HCT116 (cell line): Measurements from ENCODE around the gene MFSD6L. TPM values are rescaled to one million over a fixed set of nuclear protein-coding genes. Genes with fewer than 3 reads are reported as not detected.

Experiments
- ATAC-seq: fragments of 200-7000 bp; cut with Tn5 transposase; 2 replicates; pipeline ENCODE4 v1.9.1; 2020; ENCODE audit warnings: mild to moderate bottlenecking, moderate library complexity
- BruUV-seq: library from RNA; stranded (reverse); fragments of 400-500 nt; replicated peaks from 2 replicates; lab custom pipeline; 2021; lab: Mats Ljungman, UMichigan
- CTCF ChIA-PET: fragments of 300-600 bp; sonication (Branson Sonifier 250); formaldehyde crosslinking; loops from one replicate; lab custom pipeline; 2021; ENCODE audit warnings: antibody characterized with exemption; lab: Charles Lee
- POLR2A ChIA-PET: fragments of 300-600, 350-600 bp; sonication (Branson Sonifier 250); formaldehyde crosslinking; loops from one replicate; lab custom pipeline; 2021; ENCODE audit warnings: antibody characterized with exemption; lab: Charles Lee
- RAD21 ChIA-PET, 2 experiments: fragments of 300-600 bp; sonication (Branson Sonifier 250); formaldehyde crosslinking; loops; one replicate each; lab custom pipeline; 2023; ENCODE audit warnings: low total read pairs in 2 of 2; ENCODE audit not compliant: uncharacterized antibody in 2 of 2, unreplicated experiment in 2 of 2, low non-redundant PET in 1 of 2; lab: Charles Lee
- DNase-seq: peaks from one replicate; pipeline ENCODE4 v3.0.0-alpha.2; 2010; ENCODE audit warnings: low read depth, low spot score
- H2AFZ ChIP-seq: fragments of 200-600 bp; shearing (Covaris generic), sonication (generic); 2 replicates; pipeline ENCODE4 v1.6.1; 2017; ENCODE audit warnings: low read depth, mixed run types, mixed read lengths, antibody characterized with exemption, low read length; ENCODE audit not compliant: poor library complexity, severe bottlenecking
- H3K27ac ChIP-seq: 2 replicates; pipeline ENCODE4 v1.5.1; 2012; ENCODE audit warnings: low read depth, low read length
- H3K27me3 ChIP-seq: fragments of 200-600 bp; sonication (generic); 2 replicates; pipeline ENCODE4 v1.6.1; 2016; ENCODE audit warnings: mixed run types, low read length, mixed read lengths; ENCODE audit not compliant: insufficient read depth
- H3K36me3 ChIP-seq, 2 experiments: fragments of 200-500 bp in 1 of 2; fragments of 200-600 bp in 1 of 2; sonication (Bioruptor generic) in 1 of 2; sonication (generic) in 1 of 2; 2 replicates each; pipeline versions ENCODE4 v1.5.1 to v1.6.1; 2014 to 2016; ENCODE audit warnings: low read length in 2 of 2, inconsistent platforms in 1 of 2, mixed read lengths in 1 of 2, mixed run types in 1 of 2; ENCODE audit not compliant: insufficient read depth in 2 of 2, control insufficient read depth in 1 of 2
- H3K4me1 ChIP-seq, 2 experiments: fragments of 200-600 bp in 1 of 2; sonication (generic) in 1 of 2; 2 replicates each; pipeline versions ENCODE4 v1.5.1 to v1.6.1; 2012 to 2017; ENCODE audit warnings: low read length in 2 of 2, inconsistent platforms in 1 of 2, mild to moderate bottlenecking in 1 of 2, mixed read lengths in 1 of 2, mixed run types in 1 of 2, moderate library complexity in 1 of 2; ENCODE audit not compliant: insufficient read depth in 2 of 2, control insufficient read depth in 1 of 2
- H3K4me2 ChIP-seq: fragments of 200-600 bp; sonication (generic); 2 replicates; pipeline ENCODE4 v1.6.1; 2017; ENCODE audit warnings: mixed run types, low read length, mixed read lengths
- H3K4me3 ChIP-seq, 2 experiments: fragments of 200-600 bp in 1 of 2; sonication (generic) in 1 of 2; replicated peaks in 1 of 2; 2 replicates each; pipeline ENCODE4 v1.5.1; 2011 to 2016; ENCODE audit warnings: low read length in 2 of 2, control low read depth in 1 of 2, low read depth in 1 of 2, mild to moderate bottlenecking in 1 of 2, mixed read lengths in 1 of 2, mixed run types in 1 of 2
- H3K79me2 ChIP-seq: fragments of 200-600 bp; sonication (generic); 2 replicates; pipeline ENCODE4 v1.6.1; 2017; ENCODE audit warnings: mild to moderate bottlenecking, mixed run types, low read length, moderate library complexity, mixed read lengths; ENCODE audit not compliant: insufficient read depth
- H3K9ac ChIP-seq: fragments of 200-600 bp; sonication (generic); 2 replicates; pipeline ENCODE4 v1.6.1; 2016; ENCODE audit warnings: low read length, mixed read lengths
- H3K9me2 ChIP-seq: fragments of 200-600 bp; sonication (generic), shearing (Covaris generic); 2 replicates; pipeline ENCODE4 v1.6.1; 2017; ENCODE audit warnings: mixed run types, mild to moderate bottlenecking, moderate library complexity; ENCODE audit not compliant: insufficient read depth
- H3K9me3 ChIP-seq, 2 experiments: fragments of 200-500 bp in 1 of 2; fragments of 200-600 bp in 1 of 2; sonication (Bioruptor generic) in 1 of 2; sonication (generic) in 1 of 2; 2 replicates each; pipeline ENCODE4 v1.6.1; 2014 to 2017; ENCODE audit warnings: low read length in 2 of 2, mixed read lengths in 2 of 2, inconsistent platforms in 1 of 2, low read depth in 1 of 2, mild to moderate bottlenecking in 1 of 2, mixed run types in 1 of 2, moderate library complexity in 1 of 2; ENCODE audit not compliant: control insufficient read depth in 1 of 2, insufficient read depth in 1 of 2
- H4K20me1 ChIP-seq: fragments of 200-600 bp; sonication (generic), shearing (Covaris generic); 2 replicates; pipeline ENCODE4 v1.6.1; 2017; ENCODE audit warnings: mixed run types, mild to moderate bottlenecking, moderate library complexity; ENCODE audit not compliant: insufficient read depth
- CBX3 ChIP-seq: IDR thresholded peaks from 2 replicates; pipeline ENCODE4 v1.6.1; 2012; ENCODE audit warnings: low read depth
- CEBPB ChIP-seq: IDR thresholded peaks from 2 replicates; pipeline ENCODE4 v1.6.1; 2012; ENCODE audit warnings: low read depth
- EGR1 ChIP-seq: IDR thresholded peaks from 2 replicates; pipeline ENCODE4 v1.6.1; 2012; ENCODE audit warnings: low read depth
- ELF1 ChIP-seq: IDR thresholded peaks from 2 replicates; pipeline ENCODE4 v1.6.1; 2012; ENCODE audit warnings: low read depth, borderline replicate concordance
- EZH2phosphoT487 ChIP-seq: fragments of 200-600 bp; IDR thresholded peaks from 2 replicates; pipeline ENCODE4 v1.6.1; 2018; ENCODE audit warnings: antibody characterized with exemption, borderline replicate concordance
- JUND ChIP-seq: IDR thresholded peaks from 2 replicates; pipeline ENCODE4 v1.6.1; 2012
- POLR2A ChIP-seq: IDR thresholded peaks from 2 replicates; pipeline ENCODE4 v1.7.0; 2011; ENCODE audit warnings: borderline replicate concordance; ENCODE audit not compliant: insufficient read depth, insufficient read length; ENCODE audit errors: extremely low read depth
- POLR2AphosphoS5 ChIP-seq: IDR thresholded peaks from 2 replicates; pipeline ENCODE4 v1.6.1; 2011; ENCODE audit warnings: mild to moderate bottlenecking, low read depth, low read length, moderate library complexity
- ZNF274 ChIP-seq: fragments of 200-500 bp; sonication (Bioruptor generic); IDR thresholded peaks from 2 replicates; pipeline ENCODE4 v1.6.1; 2014; ENCODE audit warnings: mild to moderate bottlenecking, low read depth, low read length, inconsistent platforms
- intact Hi-C: fragments of 100-400 bp; cut with micrococcal nuclease; formaldehyde crosslinking; loops from 2 replicates; pipeline ENCODE4 v1.10.0; 2022
- total RNA-seq: library from RNA; stranded (reverse); gene quantifications from one replicate; pipeline ENCODE4 v1.2.1, GENCODE V29; 2021; ENCODE audit not compliant: unreplicated experiment
- TF ChIP-seq, protein P1 (sequence below): IDR thresholded peaks from 2 replicates; pipeline ENCODE4 v1.6.1; 2012; ENCODE audit warnings: low read depth
- TF ChIP-seq, protein P2 (sequence below): IDR thresholded peaks from 2 replicates; pipeline ENCODE4 v1.6.1; 2012
- TF ChIP-seq, protein P3 (sequence below), 3 experiments: fragments of 200-600 bp in 1 of 3; sonication (generic) in 1 of 3; IDR thresholded peaks in 2 of 3; conservative IDR thresholded peaks in 1 of 3; 2 replicates each; pipeline ENCODE4 v1.5.1; 2012 to 2017; ENCODE audit warnings: low read depth in 2 of 3, low read length in 2 of 3, antibody characterized with exemption in 1 of 3, borderline replicate concordance in 1 of 3, control low read depth in 1 of 3, mild to moderate bottlenecking in 1 of 3, mixed read lengths in 1 of 3, mixed run types in 1 of 3, moderate library complexity in 1 of 3; ENCODE audit not compliant: insufficient read depth in 1 of 3

The MFSD6L gene
- total RNA-seq, 1 experiment from 2014 or later: not detected

DNA sequence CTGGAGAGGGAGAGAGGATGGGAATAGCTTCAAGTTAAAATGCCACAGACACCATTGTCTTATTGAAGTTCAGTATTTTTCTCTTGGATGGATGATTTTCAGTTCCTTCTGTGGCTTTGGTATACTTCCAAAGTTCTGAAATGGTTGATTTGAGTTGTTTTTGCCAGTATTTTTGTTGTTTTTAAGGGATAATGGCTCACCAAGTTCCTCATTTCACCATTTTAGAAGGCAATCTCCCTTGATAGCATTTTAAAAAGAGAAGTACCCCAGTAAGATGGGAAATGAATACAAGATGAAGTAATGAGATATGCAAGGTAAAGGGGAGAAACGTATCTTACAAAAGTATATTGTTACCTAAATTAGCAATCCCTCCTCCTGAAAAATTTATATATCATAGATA, 22.3 kb downstream of the MFSD6L start:
- Histone ChIP-seq H3K27me3 (no peaks in the 10 kb centered on the region), H3K79me2 (no peaks in the 10 kb centered on the region), H3K9me3 (no peaks in the 10 kb centered on the region), H3K27ac (no peak overlapping the region), H2AFZ (no peak overlapping the region), H3K9me2 (no peaks in the 10 kb centered on the region), H3K4me2 (no peak overlapping the region), H3K9ac (no peak overlapping the region), H4K20me1 (no peaks in the 10 kb centered on the region), H3K36me3 (no peaks in the 10 kb centered on the region), H3K4me3 (no peak overlapping the region), H3K4me1 (no peaks in the 10 kb centered on the region)
- ChIA-PET POLR2A (no interaction called here), CTCF (interaction anchor here (1.2 to 2.4 kb wide), 2 partner anchors 9 to 367 kb away, joined by 3 to 14 read pairs; no protein-coding TSS in a partner anchor), RAD21 (interaction anchor here in 1 of 2 experiments (0.6 kb wide), 1 partner anchor 83 kb away, joined by 4 read pairs; no protein-coding TSS in a partner anchor)
- ATAC-seq (no peak), DNase-seq (no peak)
- no peak for TF ChIP-seq ELF1
- TF ChIP-seq ZNF274: no peak
- TF ChIP-seq, protein P1, sequence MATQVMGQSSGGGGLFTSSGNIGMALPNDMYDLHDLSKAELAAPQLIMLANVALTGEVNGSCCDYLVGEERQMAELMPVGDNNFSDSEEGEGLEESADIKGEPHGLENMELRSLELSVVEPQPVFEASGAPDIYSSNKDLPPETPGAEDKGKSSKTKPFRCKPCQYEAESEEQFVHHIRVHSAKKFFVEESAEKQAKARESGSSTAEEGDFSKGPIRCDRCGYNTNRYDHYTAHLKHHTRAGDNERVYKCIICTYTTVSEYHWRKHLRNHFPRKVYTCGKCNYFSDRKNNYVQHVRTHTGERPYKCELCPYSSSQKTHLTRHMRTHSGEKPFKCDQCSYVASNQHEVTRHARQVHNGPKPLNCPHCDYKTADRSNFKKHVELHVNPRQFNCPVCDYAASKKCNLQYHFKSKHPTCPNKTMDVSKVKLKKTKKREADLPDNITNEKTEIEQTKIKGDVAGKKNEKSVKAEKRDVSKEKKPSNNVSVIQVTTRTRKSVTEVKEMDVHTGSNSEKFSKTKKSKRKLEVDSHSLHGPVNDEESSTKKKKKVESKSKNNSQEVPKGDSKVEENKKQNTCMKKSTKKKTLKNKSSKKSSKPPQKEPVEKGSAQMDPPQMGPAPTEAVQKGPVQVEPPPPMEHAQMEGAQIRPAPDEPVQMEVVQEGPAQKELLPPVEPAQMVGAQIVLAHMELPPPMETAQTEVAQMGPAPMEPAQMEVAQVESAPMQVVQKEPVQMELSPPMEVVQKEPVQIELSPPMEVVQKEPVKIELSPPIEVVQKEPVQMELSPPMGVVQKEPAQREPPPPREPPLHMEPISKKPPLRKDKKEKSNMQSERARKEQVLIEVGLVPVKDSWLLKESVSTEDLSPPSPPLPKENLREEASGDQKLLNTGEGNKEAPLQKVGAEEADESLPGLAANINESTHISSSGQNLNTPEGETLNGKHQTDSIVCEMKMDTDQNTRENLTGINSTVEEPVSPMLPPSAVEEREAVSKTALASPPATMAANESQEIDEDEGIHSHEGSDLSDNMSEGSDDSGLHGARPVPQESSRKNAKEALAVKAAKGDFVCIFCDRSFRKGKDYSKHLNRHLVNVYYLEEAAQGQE: no peak
- no peak for TF ChIP-seq POLR2A
- TF ChIP-seq, protein P2, sequence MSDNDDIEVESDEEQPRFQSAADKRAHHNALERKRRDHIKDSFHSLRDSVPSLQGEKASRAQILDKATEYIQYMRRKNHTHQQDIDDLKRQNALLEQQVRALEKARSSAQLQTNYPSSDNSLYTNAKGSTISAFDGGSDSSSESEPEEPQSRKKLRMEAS: no peak
- TF ChIP-seq EGR1: no peak
- no peak for TF ChIP-seq EZH2phosphoT487
- TF ChIP-seq, protein P3, sequence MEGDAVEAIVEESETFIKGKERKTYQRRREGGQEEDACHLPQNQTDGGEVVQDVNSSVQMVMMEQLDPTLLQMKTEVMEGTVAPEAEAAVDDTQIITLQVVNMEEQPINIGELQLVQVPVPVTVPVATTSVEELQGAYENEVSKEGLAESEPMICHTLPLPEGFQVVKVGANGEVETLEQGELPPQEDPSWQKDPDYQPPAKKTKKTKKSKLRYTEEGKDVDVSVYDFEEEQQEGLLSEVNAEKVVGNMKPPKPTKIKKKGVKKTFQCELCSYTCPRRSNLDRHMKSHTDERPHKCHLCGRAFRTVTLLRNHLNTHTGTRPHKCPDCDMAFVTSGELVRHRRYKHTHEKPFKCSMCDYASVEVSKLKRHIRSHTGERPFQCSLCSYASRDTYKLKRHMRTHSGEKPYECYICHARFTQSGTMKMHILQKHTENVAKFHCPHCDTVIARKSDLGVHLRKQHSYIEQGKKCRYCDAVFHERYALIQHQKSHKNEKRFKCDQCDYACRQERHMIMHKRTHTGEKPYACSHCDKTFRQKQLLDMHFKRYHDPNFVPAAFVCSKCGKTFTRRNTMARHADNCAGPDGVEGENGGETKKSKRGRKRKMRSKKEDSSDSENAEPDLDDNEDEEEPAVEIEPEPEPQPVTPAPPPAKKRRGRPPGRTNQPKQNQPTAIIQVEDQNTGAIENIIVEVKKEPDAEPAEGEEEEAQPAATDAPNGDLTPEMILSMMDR (IDR thresholded peaks at IDR 0.05 in 2 of 3, conservative IDR thresholded peaks at IDR 0.05 in 1 of 3; ENCODE audit: borderline replicate concordance in 1 of 3, insufficient read depth in 1 of 3, low read depth in 2 of 3, low read length in 2 of 3): no peak
- no peak for TF ChIP-seq CBX3
- TF ChIP-seq JUND: no peak
- no peak for TF ChIP-seq CEBPB
- no peak for TF ChIP-seq POLR2AphosphoS5
- intact Hi-C loops: no loop called here
- BruUV-seq: no TSS peak
